HepG2 (cell line): ENCODE data around the gene CACNA1C. TPM values are rescaled to one million over a fixed set of nuclear protein-coding genes. Genes with fewer than 3 reads are reported as not detected.

Source experiments
- ATAC-seq: fragments of 200-7000 bp; cut with Tn5 transposase; 3 replicates; pipeline ENCODE4 v1.9.1; 2020; ENCODE audit warnings: mild to moderate bottlenecking, moderate library complexity
- BruUV-seq: library from RNA; stranded (reverse); fragments of 400-500 nt; replicated peaks from 2 replicates; lab custom pipeline; 2021; lab: Mats Ljungman, UMichigan
- CTCF ChIA-PET: fragments of 300-600 bp; formaldehyde crosslinking; extraction: SDS; loops from one replicate; lab custom pipeline; 2021; ENCODE audit warnings: low total read pairs, inconsistent platforms, low intra/inter-chr PET ratio; lab: Yijun Ruan, JAX
- POLR2A ChIA-PET: fragments of 350-600 bp; sonication (Branson Sonifier 250); formaldehyde crosslinking; loops from one replicate; lab custom pipeline; 2020; ENCODE audit warnings: antibody characterized with exemption, inconsistent platforms; lab: Yijun Ruan, JAX
- DNase-seq: peaks from one replicate; pipeline ENCODE4 v3.0.0-alpha.2; 2015; ENCODE audit warnings: low spot score
- FAIRE-seq: peaks from 3 replicates; lab custom pipeline; 2011; peaks lifted over from hg19 to GRCh38; lab: Jason Lieb, UNC
- H2AFZ ChIP-seq: one replicate; pipeline ENCODE4 v1.6.1; 2011; ENCODE audit warnings: low read length, inconsistent platforms
- H3K27ac ChIP-seq: fragments of 300-600 bp; 3 replicates; pipeline ENCODE4 v1.8.0; 2011; ENCODE audit warnings: mixed run types, mild to moderate bottlenecking, mixed read lengths, low read length, inconsistent platforms; ENCODE audit not compliant: insufficient read depth; ENCODE audit errors: extremely low read length
- H3K27me3 ChIP-seq, 2 experiments: fragments of 200-600 bp in 1 of 2; 2 replicates in 1 of 2; 3 replicates in 1 of 2; pipeline versions ENCODE4 v1.6.0 to v1.8.0; 2011; ENCODE audit warnings: low read length in 2 of 2, mild to moderate bottlenecking in 2 of 2, moderate library complexity in 2 of 2, inconsistent platforms in 1 of 2; ENCODE audit not compliant: insufficient read depth in 2 of 2, control insufficient read depth in 1 of 2
- H3K36me3 ChIP-seq, 2 experiments: fragments of 200-600 bp in 1 of 2; replicated peaks in 1 of 2; 2 replicates in 1 of 2; 3 replicates in 1 of 2; pipeline versions ENCODE4 v1.5.1 to v1.8.0; 2011; ENCODE audit warnings: low read length in 2 of 2, inconsistent platforms in 1 of 2; ENCODE audit not compliant: insufficient read depth in 2 of 2, control insufficient read depth in 1 of 2
- H3K4me1 ChIP-seq: 2 replicates; pipeline ENCODE4 v1.5.1; 2012; ENCODE audit warnings: low read length, inconsistent platforms; ENCODE audit not compliant: insufficient read depth
- H3K4me2 ChIP-seq: 2 replicates; pipeline ENCODE4 v1.6.0; 2011; ENCODE audit warnings: low read depth, low read length, inconsistent platforms
- H3K4me3 ChIP-seq, 3 experiments: fragments of 200-600 bp in 1 of 3; sonication (generic), shearing (Covaris generic) in 1 of 3; replicated peaks in 1 of 3; 2 replicates each; pipeline ENCODE4 v1.5.1; 2011 to 2016; ENCODE audit warnings: low read length in 3 of 3, inconsistent platforms in 2 of 3, low read depth in 2 of 3, mild to moderate bottlenecking in 2 of 3, control low read depth in 1 of 3, mixed read lengths in 1 of 3; ENCODE audit not compliant: insufficient read depth in 1 of 3
- H3K79me2 ChIP-seq: one replicate; pipeline ENCODE4 v1.6.1; 2011; ENCODE audit warnings: low read length, inconsistent platforms; ENCODE audit not compliant: insufficient read depth
- H3K9ac ChIP-seq: 2 replicates; pipeline ENCODE4 v1.6.0; 2011; ENCODE audit warnings: mild to moderate bottlenecking, low read depth, low read length, inconsistent platforms; ENCODE audit not compliant: insufficient read depth
- H3K9me3 ChIP-seq: 2 replicates; pipeline ENCODE4 v1.5.1; 2012; ENCODE audit warnings: mild to moderate bottlenecking, low read length
- H4K20me1 ChIP-seq: 2 replicates; pipeline ENCODE4 v1.6.0; 2011; ENCODE audit warnings: inconsistent platforms, mild to moderate bottlenecking, low read length, moderate library complexity; ENCODE audit not compliant: insufficient read depth
- CERS6 ChIP-seq: sonication (generic); formaldehyde crosslinking; IDR thresholded peaks from 2 replicates; pipeline ENCODE4 v1.5.0; 2020; ENCODE audit warnings: missing genetic modification reagents
- E2F5 ChIP-seq: sonication (generic); formaldehyde crosslinking; conservative IDR thresholded peaks from 2 replicates; pipeline ENCODE4 v1.4.0; 2020; ENCODE audit warnings: missing genetic modification reagents
- IKZF1 ChIP-seq: fragments of 450-650 bp; IDR thresholded peaks from 2 replicates; pipeline ENCODE4 v1.7.1; 2016
- KMT2B ChIP-seq: IDR thresholded peaks from 2 replicates; pipeline ENCODE4 v1.6.1; 2016; ENCODE audit warnings: missing genetic modification reagents, missing compliant biosample characterization
- ZNF503 ChIP-seq: sonication (generic); formaldehyde crosslinking; IDR thresholded peaks from 2 replicates; pipeline ENCODE4 v1.4.0; 2020; ENCODE audit warnings: missing genetic modification reagents
- ZNF546 ChIP-seq: sonication (generic); formaldehyde crosslinking; conservative IDR thresholded peaks from 2 replicates; pipeline ENCODE4 v1.8.1; 2023; ENCODE audit warnings: mild to moderate bottlenecking, missing genetic modification reagents
- in situ Hi-C: cut with HindIII; loops from 2 replicates; pipeline ENCODE4 v1.10.0; 2017; ENCODE audit warnings: low pct_unique_long_range_greater_than_20kb; ENCODE audit not compliant: extremely low pct_ligation_motif_present
- intact Hi-C: fragments of 100-400 bp; cut with micrococcal nuclease; formaldehyde crosslinking; loops from one replicate; pipeline ENCODE4 v1.10.0; 2022; ENCODE audit not compliant: unreplicated experiment
- polyA plus RNA-seq, 8 experiments: library from polyadenylated mRNA; depleted of rRNA in 3 of 8; stranded (reverse) in 7 of 8; unstranded in 1 of 8; fragments of >200 nt; fragmentation: Illumina TruSeq in 4 of 8; extraction: Trizol in 4 of 8; gene quantifications; 2 replicates each; pipeline versions ENCODE4 v1.2.1 to v1.2.3, GENCODE V29; 2011 to 2016; ENCODE audit warnings: low read depth in 4 of 8, missing spikeins in 1 of 8, mixed read lengths in 1 of 8; ENCODE audit not compliant: insufficient read depth in 1 of 8
- total RNA-seq, 5 experiments: library from RNA; depleted of rRNA; stranded (reverse); fragments of >200 nt; fragmentation: Illumina TruSeq; extraction: Trizol; gene quantifications; 2 replicates each; pipeline ENCODE4 v1.2.3, GENCODE V29; 2016; ENCODE audit warnings: low read depth in 1 of 5

The CACNA1C gene
- total and polyA plus RNA-seq, 2 of the 13 experiments (the other 11 are each of a cell fraction or from before 2014, with no cell fraction given): not detected

GRCh38 chr12:2614341-2614740 is 561.6 kb downstream of the CACNA1C start:
- Histone ChIP-seq H3K36me3 (no peaks in the 10 kb centered on the region), H3K79me2 (no peaks in the 10 kb centered on the region), H3K9ac (no peak overlapping the region), H3K9me3 (no peaks in the 10 kb centered on the region), H3K27ac (no peak overlapping the region), H3K4me3 (no peak overlapping the region), H3K4me2 (no peak overlapping the region), H3K4me1 (peaks cover 12% of the 10 kb centered on the region), H2AFZ (no peak overlapping the region), H4K20me1 (no peaks in the 10 kb centered on the region), H3K27me3 (peaks cover 3 to 70% of the 10 kb centered on the region in 2 experiments)
- ChIA-PET POLR2A (no interaction called here), CTCF (no interaction called here)
- no peak for DNase-seq
- intact Hi-C loops (no loop called here), in situ Hi-C loops (no loop called here)
- TF ChIP-seq E2F5 (CRISPR knock-in tag) (no peak), CERS6 (CRISPR knock-in tag) (no peak), ZNF503 (CRISPR knock-in tag) (no peak), KMT2B (CRISPR knock-in tag) (no peak), ZNF546 (CRISPR knock-in tag) (no peak), IKZF1 (no peak)
- FAIRE-seq: no peak
- no peak for ATAC-seq
- no TSS peak for BruUV-seq
